K562 (cell line): ENCODE data around the gene MCM7. TPM values are rescaled to one million over a fixed set of nuclear protein-coding genes. Genes with fewer than 3 reads are reported as not detected.

Experiments used
- EHMT2 ChIP-seq: fragments of 450-650 bp; IDR thresholded peaks from 2 replicates; pipeline ENCODE4 v1.6.1; 2018; ENCODE audit warnings: antibody characterized with exemption
- GATAD2A ChIP-seq: fragments of 450-650 bp; IDR thresholded peaks from 2 replicates; pipeline ENCODE4 v1.6.1; 2017
- HDAC2 ChIP-seq: fragments of 450-650 bp; IDR thresholded peaks from 2 replicates; pipeline ENCODE4 v1.6.1; 2016; ENCODE audit warnings: mild to moderate bottlenecking
- HMG20B ChIP-seq: fragments of 250-450 bp; sonication (Bioruptor Pico); IDR thresholded peaks from 2 replicates; pipeline ENCODE4 v1.5.0; 2021; ENCODE audit warnings: mild to moderate bottlenecking
- ILF3 ChIP-seq: fragments of 450-650 bp; IDR thresholded peaks from 2 replicates; pipeline ENCODE4 v1.6.1; 2018; ENCODE audit warnings: antibody characterized with exemption, mild to moderate bottlenecking, moderate library complexity, borderline replicate concordance
- KAT2B ChIP-seq: IDR thresholded peaks from one replicate; pipeline ENCODE4 v1.6.1; 2012; ENCODE audit warnings: low read depth, mild to moderate bottlenecking, control low read depth, inconsistent platforms, low read length, moderate library complexity
- MAZ ChIP-seq, 2 experiments: fragments of 450-650 bp in 1 of 2; sonication (generic) in 1 of 2; formaldehyde crosslinking; IDR thresholded peaks in 1 of 2; conservative IDR thresholded peaks in 1 of 2; 2 replicates each; pipeline versions ENCODE4 v1.4.0 to v1.5.0; 2020; ENCODE audit warnings: mild to moderate bottlenecking in 1 of 2, missing genetic modification reagents in 1 of 2
- MLLT1 ChIP-seq, 2 experiments: fragments of 450-650 bp; IDR thresholded peaks; 2 replicates each; pipeline ENCODE4 v1.6.1; 2016
- MNT ChIP-seq, 2 experiments: fragments of 450-650 bp; conservative IDR thresholded peaks; 2 replicates each; pipeline ENCODE4 v1.6.1; 2017; ENCODE audit warnings: mild to moderate bottlenecking in 2 of 2, moderate library complexity in 2 of 2
- PKNOX1 ChIP-seq: fragments of 450-650 bp; IDR thresholded peaks from 2 replicates; pipeline ENCODE4 v1.6.1; 2016
- RCOR1 ChIP-seq, 2 experiments: IDR thresholded peaks; 2 replicates each; pipeline ENCODE4 v1.6.1; 2012; ENCODE audit warnings: low read depth in 2 of 2, low read length in 2 of 2, borderline replicate concordance in 1 of 2, improper control_type of control experiment in 1 of 2
- RREB1 ChIP-seq: fragments of 250-450 bp; sonication (Bioruptor Pico); IDR thresholded peaks from 2 replicates; pipeline ENCODE4 v1.4.0; 2020
- STAT5B ChIP-seq: fragments of 250-450 bp; sonication (Bioruptor Pico); IDR thresholded peaks from 2 replicates; pipeline ENCODE4 v1.8.0; 2021; ENCODE audit warnings: mild to moderate bottlenecking, inconsistent platforms
- YBX1 ChIP-seq: fragments of 450-650 bp; IDR thresholded peaks from 2 replicates; pipeline ENCODE4 v1.7.1; 2016; ENCODE audit warnings: mild to moderate bottlenecking
- ZBTB7A ChIP-seq: IDR thresholded peaks from 2 replicates; pipeline ENCODE4 v1.6.1; 2011; ENCODE audit warnings: low read depth, mild to moderate bottlenecking, low read length, moderate library complexity, borderline replicate concordance; ENCODE audit not compliant: control insufficient read depth
- ZFX ChIP-seq: sonication (generic); formaldehyde crosslinking; IDR thresholded peaks from 2 replicates; pipeline ENCODE4 v1.8.0; 2022; ENCODE audit warnings: mild to moderate bottlenecking, missing genetic modification reagents, moderate library complexity
- ZNF282 ChIP-seq: sonication (generic); formaldehyde crosslinking; IDR thresholded peaks from 2 replicates; pipeline ENCODE4 v1.8.1; 2023; ENCODE audit warnings: missing genetic modification reagents
- ZNF41 ChIP-seq: fragments of 250-450 bp; sonication (Bioruptor Pico); conservative IDR thresholded peaks from 2 replicates; pipeline ENCODE4 v1.4.0; 2020; ENCODE audit warnings: mild to moderate bottlenecking
- ZNF668 ChIP-seq: fragments of 250-450 bp; sonication (Bioruptor Pico); IDR thresholded peaks from 2 replicates; pipeline ENCODE4 v1.8.0; 2022; ENCODE audit warnings: mild to moderate bottlenecking, inconsistent platforms
- polyA plus RNA-seq, 8 experiments: library from polyadenylated mRNA; depleted of rRNA in 4 of 8; stranded (reverse) in 5 of 8; unstranded in 3 of 8; fragments of >200 nt; fragmentation: Nextera tagmentation in 2 of 8; fragmentation: Illumina TruSeq in 1 of 8; extraction: Ambion mirVana in 2 of 8; extraction: Trizol in 1 of 8; gene quantifications; 2 replicates each; pipeline versions ENCODE4 v1.2.1 to v1.2.3, GENCODE V29; 2011 to 2014; ENCODE audit warnings: inconsistent platforms in 1 of 8, missing spikeins in 1 of 8
- total RNA-seq, 7 experiments: library from RNA; depleted of rRNA in 6 of 7; stranded (reverse); fragments of >200 nt in 6 of 7; fragmentation: Illumina TruSeq in 2 of 7; extraction: Trizol in 2 of 7; gene quantifications; 2 replicates each; pipeline versions ENCODE4 v1.2.1 to v1.2.3, GENCODE V29; 2011 to 2021; ENCODE audit warnings: low replicate concordance in 1 of 7

The MCM7 gene
- total and polyA plus RNA-seq, 9 of the 15 experiments (the other 6 are each of a cell fraction or from before 2014, with no cell fraction given): 329 to 856 (median 437) TPM

- TF ChIP-seq RREB1 (peak; percentile 49; the same call in 1 of the 2 replicates), YBX1 (no peak), ZNF41 (CRISPR knock-in tag) (no peak), ZNF282 (CRISPR knock-in tag) (no peak), MNT (conservative IDR thresholded peaks at IDR 0.05) (peak; percentile 95 to 97), HDAC2 (peak; percentile 51; the same call in 1 of the 2 replicates), EHMT2 (no peak), STAT5B (CRISPR knock-in tag) (no peak), ZNF668 (CRISPR knock-in tag) (no peak), MAZ (CRISPR knock-in tag; conservative IDR thresholded peaks at IDR 0.05 in 1 of 2, IDR thresholded peaks at IDR 0.05 in 1 of 2) (peak; percentile 88 to 97), KAT2B (no peak), ZBTB7A (peak; percentile 70; the same call in 1 of the 2 replicates), ILF3 (no peak), RCOR1 (IDR thresholded peaks at IDR 0.05; ENCODE audit: borderline replicate concordance in 1 of 2, low read depth in 2 of 2, low read length in 2 of 2) (peak in 1 of 2 experiments; percentile 64; a peak in 3 of 4 replicates), GATAD2A (no peak), PKNOX1 (peak; percentile 99), HMG20B (CRISPR knock-in tag) (no peak), ZFX (CRISPR knock-in tag) (peak; percentile 71), MLLT1 (IDR thresholded peaks at IDR 0.05) (peak; percentile 58 to 73; a peak in 3 of 4 replicates)
These were observed 47.5 kb upstream of the MCM7 start, which contains the start of gene LAMTOR4 (continued) for GRCh38 chr7:100148559-100149328.
